Activated CD4-positive, CD25-positive, alpha-beta regulatory T cell treated with anti-CD3 and anti-CD28 coated beads, Interleukin-2, amount 50 U/mL, for 24 hours (primary cell): ENCODE measurements around the gene RNF167.

Source experiments
- ATAC-seq, 2 donors: fragments of 150-1000 bp; cut with Tn5 transposase; one replicate each; pipeline ENCODE4 v1.10.0; 2021; ENCODE audit warnings: mild to moderate bottlenecking in 1 of 2, moderate library complexity in 1 of 2

RNF167 gene

GRCh38 chr17:4940555-4941318 is 669 bp downstream of the RNF167 start:
- ATAC-seq: no peak

DNA sequence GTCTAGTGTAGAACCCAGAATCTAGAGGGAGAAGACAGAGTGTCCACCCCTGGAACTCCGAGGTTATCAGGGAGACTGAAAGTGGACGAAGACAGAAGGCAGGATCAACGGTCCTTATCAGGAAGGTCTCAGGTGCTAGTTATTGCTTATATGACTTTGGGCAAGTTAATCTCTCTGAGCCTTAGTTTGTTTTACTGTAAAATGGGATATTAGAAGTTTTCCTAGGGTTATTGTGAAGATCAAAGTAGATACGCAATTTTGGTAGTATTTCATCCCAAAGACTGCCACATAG is 1.2 kb downstream of the RNF167 start:
- no peak for ATAC-seq

DNA sequence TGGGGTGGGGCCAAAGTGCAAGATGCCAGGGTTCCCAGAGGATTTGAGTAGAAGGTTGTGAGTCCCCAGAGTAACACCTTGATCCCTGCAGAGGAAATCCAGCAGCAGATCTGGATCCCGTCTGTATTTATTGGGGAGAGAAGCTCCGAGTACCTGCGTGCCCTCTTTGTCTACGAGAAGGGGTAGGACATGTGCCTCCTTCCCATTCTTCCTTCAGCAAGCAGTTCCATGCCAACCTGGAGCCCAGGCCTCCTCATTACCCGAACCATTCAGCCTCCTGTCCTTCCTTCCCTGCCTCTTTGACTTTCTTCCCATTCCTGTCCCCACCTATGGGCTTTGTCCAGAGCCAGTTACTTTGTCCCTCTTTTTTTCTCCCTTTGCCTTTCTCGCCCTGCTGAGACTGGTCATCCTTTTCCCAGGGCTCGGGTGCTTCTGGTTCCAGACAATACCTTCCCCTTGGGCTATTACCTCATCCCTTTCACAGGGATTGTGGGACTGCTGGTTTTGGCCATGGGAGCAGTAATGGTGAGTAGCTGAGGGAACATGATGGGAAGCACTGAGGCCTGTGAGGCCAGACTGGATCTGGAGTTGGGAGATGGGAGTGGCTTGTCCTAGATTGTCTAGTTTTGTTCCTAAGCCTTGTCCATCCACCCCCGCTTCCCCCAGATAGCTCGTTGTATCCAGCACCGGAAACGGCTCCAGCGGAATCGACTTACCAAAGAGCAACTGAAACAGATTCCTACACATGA is 2.9 kb downstream of the RNF167 start:
- ATAC-seq: no peak

DNA sequence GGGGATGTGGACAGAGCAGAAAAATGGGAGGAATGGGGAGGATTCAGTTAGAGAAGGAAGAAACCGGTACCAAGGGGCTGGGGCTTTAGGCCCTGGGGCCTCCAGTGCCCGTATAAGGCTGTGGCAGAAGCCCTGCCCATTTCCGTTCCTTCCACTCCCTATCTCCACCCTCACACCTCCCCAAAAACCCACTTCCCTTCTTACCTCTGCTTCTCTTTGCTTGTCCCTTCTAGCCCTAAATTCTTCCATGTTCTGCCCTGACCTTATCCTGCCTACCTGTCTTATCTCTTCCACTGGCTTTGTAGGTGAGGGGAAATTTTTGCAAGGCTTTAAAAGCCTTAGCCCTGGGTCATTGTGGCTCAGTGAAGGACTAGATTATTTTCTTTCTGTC is 4.1 kb downstream of the RNF167 start:
- no peak for ATAC-seq

DNA sequence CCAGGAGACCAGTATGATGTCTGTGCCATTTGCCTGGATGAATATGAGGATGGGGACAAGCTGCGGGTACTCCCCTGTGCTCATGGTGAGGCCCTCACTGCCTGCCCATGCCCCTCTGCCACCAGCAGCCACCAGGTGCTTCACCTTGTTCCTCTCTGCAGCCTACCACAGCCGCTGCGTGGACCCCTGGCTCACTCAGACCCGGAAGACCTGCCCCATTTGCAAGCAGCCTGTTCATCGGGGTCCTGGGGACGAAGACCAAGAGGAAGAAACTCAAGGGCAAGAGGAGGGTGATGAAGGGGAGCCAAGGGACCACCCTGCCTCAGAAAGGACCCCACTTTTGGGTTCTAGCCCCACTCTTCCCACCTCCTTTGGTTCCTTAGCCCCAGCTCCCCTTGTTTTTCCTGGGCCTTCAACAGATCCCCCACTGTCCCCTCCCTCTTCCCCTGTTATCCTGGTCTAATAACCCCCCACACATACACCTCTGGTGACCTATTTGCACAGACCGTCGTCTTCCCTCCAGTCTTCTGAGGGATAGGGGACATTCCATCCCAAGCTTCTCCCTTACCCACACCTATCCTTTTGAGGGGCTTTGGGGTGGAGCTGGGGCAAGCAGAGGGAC is 4.6 kb downstream of the RNF167 start:
- no peak for ATAC-seq

DNA sequence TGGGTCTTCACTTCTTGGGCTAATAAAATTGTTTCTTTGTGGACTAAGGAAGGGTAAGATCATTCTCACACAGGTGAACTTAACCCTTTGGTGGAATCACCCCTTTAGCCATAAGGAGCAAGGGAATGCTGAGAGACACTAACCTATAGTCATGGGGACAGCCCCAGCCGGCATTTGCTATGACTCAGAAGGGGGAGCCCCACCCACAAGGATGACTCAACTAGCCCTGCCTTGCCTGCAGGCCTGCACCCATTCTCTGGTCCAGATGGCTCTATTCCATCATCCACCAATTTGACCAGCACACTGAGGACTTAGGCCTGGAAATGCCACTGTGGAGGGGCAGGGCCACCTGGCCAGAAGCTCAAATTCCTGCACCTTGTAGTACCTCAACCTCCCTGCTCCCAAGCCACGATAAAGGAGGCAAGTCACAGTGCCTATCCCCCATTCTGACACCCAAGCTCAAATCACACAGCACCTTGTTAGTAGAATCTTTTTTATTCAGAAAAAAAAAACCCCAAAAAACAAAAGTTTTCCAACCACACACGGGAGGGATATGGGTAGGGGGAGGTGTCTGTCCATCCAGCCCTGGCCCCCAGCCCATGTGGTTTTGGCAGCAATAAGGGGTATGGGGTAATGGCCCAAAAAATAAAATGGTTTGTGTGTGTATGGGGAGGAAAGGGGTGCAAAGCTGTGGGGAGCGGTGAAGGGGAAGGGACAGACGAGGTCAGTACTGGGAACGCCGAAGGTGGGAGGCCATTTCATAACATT is 5.3 kb downstream of the RNF167 start:
- peak; percentile 47 to 53 for ATAC-seq

DNA sequence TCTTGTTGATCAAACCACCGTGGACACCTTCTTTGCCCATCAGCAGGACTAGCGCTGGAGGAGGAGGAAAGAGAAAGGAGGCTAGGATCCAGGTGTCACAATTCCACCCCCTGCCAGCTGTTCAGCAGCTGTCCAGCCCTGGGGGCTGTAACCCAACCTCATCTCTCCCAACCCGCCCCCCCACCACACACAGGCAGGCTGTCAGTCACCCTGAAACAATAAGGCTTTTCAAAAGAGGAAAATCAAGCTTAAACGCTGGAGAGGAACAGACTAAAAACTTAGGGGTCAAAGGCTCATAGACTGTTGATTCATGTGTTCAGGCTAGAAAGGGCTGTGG is 5.8 kb downstream of the RNF167 start:
- no peak for ATAC-seq

GRCh38 chr17:4946312-4946976 is 6.4 kb downstream of the RNF167 start:
- ATAC-seq: no peak

GRCh38 chr17:4947010-4947410 is 6.9 kb downstream of the RNF167 start:
- no peak for ATAC-seq

DNA sequence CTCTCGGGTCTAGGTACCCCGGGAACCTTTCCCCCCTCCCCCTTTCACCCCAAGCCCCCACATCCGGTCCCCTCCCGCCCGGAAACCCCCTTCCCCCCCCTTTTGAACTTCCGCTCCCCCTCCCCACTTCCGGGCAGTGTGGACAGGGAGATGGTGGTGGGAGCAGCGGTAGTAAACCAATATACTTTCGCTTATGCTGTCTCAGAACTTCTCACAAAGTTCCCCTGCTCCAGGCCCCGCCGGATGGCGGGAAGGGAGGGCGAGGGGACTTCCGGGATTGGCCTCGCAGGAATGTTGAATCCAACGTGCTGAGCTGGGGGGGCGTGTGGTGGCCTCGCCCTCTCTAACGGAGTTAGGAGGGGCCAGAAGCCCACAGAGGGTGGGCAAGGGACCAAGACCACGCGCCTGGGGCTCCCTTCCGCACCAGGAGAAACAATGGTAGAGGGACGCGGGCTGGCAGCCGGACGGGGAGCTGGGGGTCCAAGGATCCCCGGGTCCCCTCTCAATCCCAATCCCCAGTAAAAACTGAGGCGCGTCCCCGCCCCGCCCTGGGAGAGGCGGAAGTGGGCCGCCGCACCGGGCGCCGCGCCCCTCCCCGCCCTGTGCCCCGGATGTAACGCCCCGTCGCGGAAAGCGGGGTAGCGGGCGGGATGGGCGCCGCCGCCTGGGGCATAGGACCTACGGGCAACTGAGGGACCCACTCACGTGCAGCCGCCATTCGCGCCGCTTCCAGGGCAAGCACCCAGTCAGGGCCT is 7.5 kb downstream of the RNF167 start:
- ATAC-seq: peak; percentile 11 to 18

DNA sequence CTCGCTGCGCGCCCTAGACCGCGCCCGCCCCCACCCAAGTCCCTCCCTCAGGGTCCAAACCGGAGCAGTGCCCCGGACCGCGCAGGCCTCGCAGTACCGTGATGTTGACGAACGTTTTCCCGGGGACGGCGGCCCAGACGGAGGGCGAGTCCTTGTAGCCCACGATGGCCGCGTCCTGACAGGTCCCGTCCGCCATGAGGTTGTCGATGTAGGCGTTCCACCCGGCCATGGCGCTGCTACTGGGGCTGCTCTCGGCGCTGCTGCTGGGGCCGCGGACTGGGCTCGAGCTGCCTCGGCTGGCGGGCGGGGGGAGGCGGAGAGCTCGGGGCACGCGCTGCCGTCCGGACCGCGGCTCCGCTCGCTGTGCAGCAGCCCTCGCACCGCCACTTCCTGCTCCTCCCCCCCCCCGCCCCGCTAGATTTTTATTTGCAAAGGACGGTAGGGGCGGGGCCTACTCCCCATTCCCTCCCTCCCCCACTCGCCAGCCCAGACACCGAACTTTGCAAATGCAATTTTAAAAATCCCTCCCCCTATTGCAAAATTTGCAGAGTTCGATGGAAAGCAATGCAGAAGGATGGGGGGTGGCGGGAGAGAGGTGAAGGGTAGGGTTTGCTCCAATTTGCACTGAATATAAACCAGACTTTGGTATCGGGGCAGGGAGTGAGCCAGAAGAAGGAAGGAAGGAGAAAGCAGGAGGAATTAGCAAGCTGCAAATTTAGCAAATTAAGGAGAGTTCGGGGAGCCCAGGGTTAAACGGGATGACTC is 8.3 kb downstream of the RNF167 start, which contains the start of gene PFN1:
TSS of gene PFN1 (minus strand) at position 365 of the 765 bp plus-strand sequence. CDS start at position 229, 136 bp downstream.
- peak; percentile 24 to 36 for ATAC-seq

GRCh38 chr17:4948931-4949320 is 8.9 kb downstream of the RNF167 start:
- peak; percentile 41 to 43 for ATAC-seq

GRCh38 chr17:4949321-4950074 is 9.4 kb downstream of the RNF167 start:
- peak; percentile 32 to 42 for ATAC-seq

- peak; percentile 4 to 15 for ATAC-seq
Measured at GRCh38 chr17:4950075-4950745, 10.1 kb downstream of the RNF167 start.

DNA sequence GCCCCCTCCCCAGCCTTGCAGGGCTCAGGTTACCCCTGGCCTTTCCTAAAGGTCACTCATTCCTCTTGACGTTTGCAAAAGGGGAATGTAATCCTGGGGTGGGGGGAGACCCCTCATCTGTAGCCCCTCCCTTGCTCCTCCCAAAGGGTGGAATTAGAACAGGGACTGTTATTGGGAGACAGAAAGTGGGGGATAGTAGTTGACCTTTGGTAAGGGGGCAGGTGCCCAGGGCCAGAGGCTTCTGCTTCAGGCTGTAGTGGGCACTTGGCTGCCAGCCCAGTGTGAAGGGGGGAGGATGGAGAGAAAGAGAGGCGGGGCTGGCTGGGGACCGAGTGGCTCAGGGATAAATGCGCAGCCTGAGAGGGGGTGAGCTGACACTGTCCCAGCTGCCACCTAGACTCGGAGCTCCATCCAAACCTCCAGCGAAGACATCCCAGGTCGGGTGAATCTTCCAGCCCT is 10.7 kb downstream of the RNF167 start, which contains the start of gene ENO3:
TSS of gene ENO3 (plus strand) at position 374 of the 459 bp plus-strand sequence. CDS start 711 bp downstream, outside the sequence.
- ATAC-seq: no peak

- ATAC-seq: no peak
Measured at GRCh38 chr17:4951486-4951885, 11.4 kb downstream of the RNF167 start.

- no peak for ATAC-seq
Measured at GRCh38 chr17:4953451-4953961, 13.4 kb downstream of the RNF167 start.

DNA sequence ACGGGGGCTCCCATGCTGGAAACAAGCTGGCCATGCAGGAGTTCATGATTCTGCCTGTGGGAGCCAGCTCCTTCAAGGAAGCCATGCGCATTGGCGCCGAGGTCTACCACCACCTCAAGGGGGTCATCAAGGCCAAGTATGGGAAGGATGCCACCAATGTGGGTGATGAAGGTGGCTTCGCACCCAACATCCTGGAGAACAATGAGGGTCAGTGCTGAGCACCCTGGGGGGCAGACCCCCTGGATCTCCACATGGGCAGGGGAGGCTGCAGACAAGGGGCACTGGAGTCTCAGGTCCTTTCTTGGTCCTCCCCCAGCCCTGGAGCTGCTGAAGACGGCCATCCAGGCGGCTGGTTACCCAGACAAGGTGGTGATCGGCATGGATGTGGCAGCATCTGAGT is 15.0 kb downstream of the RNF167 start:
- ATAC-seq: no peak

GRCh38 chr17:4956493-4957061 is 16.5 kb downstream of the RNF167 start:
- ATAC-seq: no peak
